K562 (cell line): ENCODE measurements around the gene JUND. TPM values are rescaled to one million over a fixed set of nuclear protein-coding genes. Genes with fewer than 3 reads are reported as not detected.

Experiments
- GATAD2B ChIP-seq: fragments of 450-650 bp; IDR thresholded peaks from 2 replicates; pipeline ENCODE4 v1.6.1; 2017; ENCODE audit warnings: mild to moderate bottlenecking, borderline replicate concordance
- KAT8 ChIP-seq: fragments of 450-650 bp; IDR thresholded peaks from 2 replicates; pipeline ENCODE4 v1.6.1; 2016; ENCODE audit warnings: low read depth, mild to moderate bottlenecking
- KDM4B ChIP-seq, 2 experiments: fragments of 450-650 bp in 1 of 2; sonication (generic) in 1 of 2; IDR thresholded peaks; 2 replicates each; pipeline ENCODE4 v1.6.1; 2016 to 2017; ENCODE audit warnings: borderline replicate concordance in 2 of 2, antibody characterized with exemption in 1 of 2, low read depth in 1 of 2, mild to moderate bottlenecking in 1 of 2
- MAFK ChIP-seq: IDR thresholded peaks from 2 replicates; pipeline ENCODE4 v1.6.1; 2011; ENCODE audit warnings: low read length, improper control_type of control experiment
- MYC ChIP-seq, 2 experiments: fragments of 250-450 bp in 1 of 2; sonication (Bioruptor Pico) in 1 of 2; IDR thresholded peaks; 2 replicates each; pipeline versions ENCODE4 v1.5.1 to v1.6.1; 2012 to 2021; ENCODE audit warnings: low read depth in 2 of 2, borderline replicate concordance in 1 of 2, improper control_type of control experiment in 1 of 2, low read length in 1 of 2, mild to moderate bottlenecking in 1 of 2, moderate library complexity in 1 of 2
- PHB ChIP-seq: fragments of 250-450 bp; sonication (Bioruptor Pico); IDR thresholded peaks from 2 replicates; pipeline ENCODE4 v1.5.0; 2021
- ZFP1 ChIP-seq: fragments of 450-650 bp; formaldehyde crosslinking; IDR thresholded peaks from 2 replicates; pipeline ENCODE4 v1.4.0; 2020; ENCODE audit warnings: mild to moderate bottlenecking, mixed read lengths
- ZNF311 ChIP-seq: fragments of 250-450 bp; sonication (Bioruptor Pico); IDR thresholded peaks from 2 replicates; pipeline ENCODE4 v1.4.0; 2020; ENCODE audit warnings: mild to moderate bottlenecking, moderate library complexity
- ZNF316 ChIP-seq: fragments of 450-650 bp; IDR thresholded peaks from 2 replicates; pipeline ENCODE4 v1.6.1; 2016
- polyA plus RNA-seq, 8 experiments: library from polyadenylated mRNA; depleted of rRNA in 4 of 8; stranded (reverse) in 5 of 8; unstranded in 3 of 8; fragments of >200 nt; fragmentation: Nextera tagmentation in 2 of 8; fragmentation: Illumina TruSeq in 1 of 8; extraction: Ambion mirVana in 2 of 8; extraction: Trizol in 1 of 8; gene quantifications; 2 replicates each; pipeline versions ENCODE4 v1.2.1 to v1.2.3, GENCODE V29; 2011 to 2014; ENCODE audit warnings: inconsistent platforms in 1 of 8, missing spikeins in 1 of 8
- total RNA-seq, 7 experiments: library from RNA; depleted of rRNA in 6 of 7; stranded (reverse); fragments of >200 nt in 6 of 7; fragmentation: Illumina TruSeq in 2 of 7; extraction: Trizol in 2 of 7; gene quantifications; 2 replicates each; pipeline versions ENCODE4 v1.2.1 to v1.2.3, GENCODE V29; 2011 to 2021; ENCODE audit warnings: low replicate concordance in 1 of 7
- TF ChIP-seq, protein P1 (sequence below), 2 experiments: fragments of 200-800 bp in 1 of 2; sonication (Bioruptor generic) in 1 of 2; sonication (generic) in 1 of 2; formaldehyde crosslinking in 1 of 2; IDR thresholded peaks in 1 of 2; conservative IDR thresholded peaks in 1 of 2; 2 replicates each; pipeline versions ENCODE4 v1.5.0 to v1.6.1; 2016 to 2020; ENCODE audit warnings: missing compliant biosample characterization in 1 of 2, missing genetic modification characterization in 1 of 2, missing genetic modification reagents in 1 of 2

The JUND gene
- total and polyA plus RNA-seq, 9 of the 15 experiments (the other 6 are each of a cell fraction or from before 2014, with no cell fraction given): 6.4 to 286 (median 42.3) TPM

DNA sequence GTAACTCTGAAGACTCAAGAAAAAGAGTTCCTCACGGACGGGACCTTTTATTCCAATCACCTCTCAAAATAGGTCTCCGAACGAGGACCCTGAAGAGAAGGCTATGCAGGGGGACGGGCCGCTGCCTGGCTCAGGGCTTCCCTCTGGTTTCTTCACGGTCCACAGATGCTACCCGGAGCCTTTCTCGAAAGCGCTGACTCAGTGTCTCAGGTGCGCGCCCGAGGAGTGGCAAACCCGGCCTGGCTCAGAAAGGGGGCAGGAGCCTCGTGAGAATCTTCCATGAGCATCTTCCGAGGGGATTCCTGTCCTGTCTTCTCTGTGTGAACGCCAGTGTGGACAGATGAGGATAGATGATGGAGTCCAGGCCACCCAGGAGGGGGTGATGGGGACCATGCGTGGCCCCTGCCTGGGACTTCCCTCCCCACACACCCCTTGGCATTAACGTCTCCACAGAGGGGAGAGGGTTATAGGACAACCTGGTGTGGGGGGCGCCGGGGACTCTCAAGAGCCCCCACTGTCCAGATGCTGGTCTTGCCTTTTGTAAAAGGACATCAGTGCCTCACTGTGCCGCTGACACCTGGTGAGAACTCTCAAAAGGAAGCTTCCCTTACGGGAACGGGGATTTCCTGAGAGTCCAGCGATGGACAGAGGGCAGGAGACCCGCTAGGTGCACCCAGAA lies 24.9 kb upstream of the JUND start (continued):
- TF ChIP-seq, protein P1, sequence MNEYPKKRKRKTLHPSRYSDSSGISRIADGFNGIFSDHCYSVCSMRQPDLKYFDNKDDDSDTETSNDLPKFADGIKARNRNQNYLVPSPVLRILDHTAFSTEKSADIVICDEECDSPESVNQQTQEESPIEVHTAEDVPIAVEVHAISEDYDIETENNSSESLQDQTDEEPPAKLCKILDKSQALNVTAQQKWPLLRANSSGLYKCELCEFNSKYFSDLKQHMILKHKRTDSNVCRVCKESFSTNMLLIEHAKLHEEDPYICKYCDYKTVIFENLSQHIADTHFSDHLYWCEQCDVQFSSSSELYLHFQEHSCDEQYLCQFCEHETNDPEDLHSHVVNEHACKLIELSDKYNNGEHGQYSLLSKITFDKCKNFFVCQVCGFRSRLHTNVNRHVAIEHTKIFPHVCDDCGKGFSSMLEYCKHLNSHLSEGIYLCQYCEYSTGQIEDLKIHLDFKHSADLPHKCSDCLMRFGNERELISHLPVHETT (CRISPR knock-in tag; conservative IDR thresholded peaks at IDR 0.05 in 1 of 2, IDR thresholded peaks at IDR 0.05 in 1 of 2): no peak
- TF ChIP-seq MYC (IDR thresholded peaks at IDR 0.05; ENCODE audit: low read depth, low read length) (no peak), MYC (CRISPR knock-in tag; IDR thresholded peaks at IDR 0.05; ENCODE audit: borderline replicate concordance, low read depth) (no peak), ZNF311 (no peak), KDM4B (IDR thresholded peaks at IDR 0.05; ENCODE audit: borderline replicate concordance in 2 of 2, low read depth in 1 of 2) (no peak), ZFP1 (CRISPR knock-in tag) (no peak), PHB (CRISPR knock-in tag) (no peak), KAT8 (no peak), MAFK (peak; percentile 28; the same call in 1 of the 2 replicates), GATAD2B (no peak), ZNF316 (peak; percentile 74)
